Measurements from ENCODE around the gene TPP1. TPM values are rescaled to one million over a fixed set of nuclear protein-coding genes. Genes with fewer than 3 reads are reported as not detected.

The TPP1 gene
- total and polyA plus RNA-seq, 10 donors: 54.9 to 306 (median 212) TPM

DNA sequence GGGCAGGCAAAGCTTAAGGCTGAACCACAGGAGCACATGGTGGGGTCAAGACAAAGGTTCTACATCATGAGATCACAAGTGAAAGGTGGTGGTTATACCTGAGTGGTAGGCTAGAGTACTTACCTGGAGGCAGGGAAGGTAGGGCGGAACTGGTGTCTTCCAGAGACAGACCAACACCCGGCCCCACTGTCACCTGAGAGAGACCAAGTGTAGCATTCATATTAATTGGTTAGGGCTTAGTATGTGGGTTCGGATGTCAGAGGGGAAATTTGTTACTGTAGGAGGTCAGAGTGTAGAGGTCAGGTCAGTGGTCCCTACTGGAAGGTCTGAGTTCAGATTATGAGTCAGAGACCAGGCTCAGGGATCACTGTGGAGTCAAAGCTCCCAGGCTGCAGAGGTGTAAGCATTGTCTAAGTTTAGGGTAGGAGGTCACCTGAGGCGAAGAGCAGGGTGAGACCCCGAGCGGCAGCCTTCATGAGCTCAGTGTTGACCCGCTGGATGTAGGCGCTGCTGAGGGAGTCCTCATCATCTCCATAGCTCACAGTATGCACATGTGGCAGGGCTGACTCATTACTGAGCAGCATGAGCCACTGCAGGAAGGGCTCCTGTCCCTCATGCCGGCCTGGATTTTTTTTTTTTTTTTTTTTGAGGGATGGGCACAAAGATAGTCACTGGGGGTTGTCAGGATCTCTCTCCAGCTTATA, 3.2 kb downstream of the TPP1 start:
- peak; percentile 58 for DNase-seq
- Histone ChIP-seq H3K27me3 (replicated peaks in 1 of 7) (no peaks in the 10 kb centered on the region), H3K36me3 (peaks cover 0 to 44% (median 30%) of the 10 kb centered on the region in 6 donors), H3K27ac (peak overlapping the region in 2 of 8 donors; percentile 94 to 96), H3K4me3 (no peak overlapping the region), H3K9me3 (no peaks in the 10 kb centered on the region), H3K4me1 (peaks cover 34 to 88% (median 53%) of the 10 kb centered on the region in 6 donors)
- WGBS, 5 donors: 91 to 99% (median 95%) methylated on average over 9 of the region's 9 CpGs
- TF ChIP-seq, protein P1, sequence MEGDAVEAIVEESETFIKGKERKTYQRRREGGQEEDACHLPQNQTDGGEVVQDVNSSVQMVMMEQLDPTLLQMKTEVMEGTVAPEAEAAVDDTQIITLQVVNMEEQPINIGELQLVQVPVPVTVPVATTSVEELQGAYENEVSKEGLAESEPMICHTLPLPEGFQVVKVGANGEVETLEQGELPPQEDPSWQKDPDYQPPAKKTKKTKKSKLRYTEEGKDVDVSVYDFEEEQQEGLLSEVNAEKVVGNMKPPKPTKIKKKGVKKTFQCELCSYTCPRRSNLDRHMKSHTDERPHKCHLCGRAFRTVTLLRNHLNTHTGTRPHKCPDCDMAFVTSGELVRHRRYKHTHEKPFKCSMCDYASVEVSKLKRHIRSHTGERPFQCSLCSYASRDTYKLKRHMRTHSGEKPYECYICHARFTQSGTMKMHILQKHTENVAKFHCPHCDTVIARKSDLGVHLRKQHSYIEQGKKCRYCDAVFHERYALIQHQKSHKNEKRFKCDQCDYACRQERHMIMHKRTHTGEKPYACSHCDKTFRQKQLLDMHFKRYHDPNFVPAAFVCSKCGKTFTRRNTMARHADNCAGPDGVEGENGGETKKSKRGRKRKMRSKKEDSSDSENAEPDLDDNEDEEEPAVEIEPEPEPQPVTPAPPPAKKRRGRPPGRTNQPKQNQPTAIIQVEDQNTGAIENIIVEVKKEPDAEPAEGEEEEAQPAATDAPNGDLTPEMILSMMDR (IDR thresholded peaks at IDR 0.05 in 8 of 11, conservative IDR thresholded peaks at IDR 0.05 in 3 of 11): no peak
- TF ChIP-seq POLR2A (IDR thresholded peaks at IDR 0.05) (no peak), POLR2AphosphoS5 (IDR thresholded peaks at IDR 0.05) (no peak)
- intact Hi-C loops (cut with DNase I; ENCODE audit: low total_unique reads): no loop called here

DNA sequence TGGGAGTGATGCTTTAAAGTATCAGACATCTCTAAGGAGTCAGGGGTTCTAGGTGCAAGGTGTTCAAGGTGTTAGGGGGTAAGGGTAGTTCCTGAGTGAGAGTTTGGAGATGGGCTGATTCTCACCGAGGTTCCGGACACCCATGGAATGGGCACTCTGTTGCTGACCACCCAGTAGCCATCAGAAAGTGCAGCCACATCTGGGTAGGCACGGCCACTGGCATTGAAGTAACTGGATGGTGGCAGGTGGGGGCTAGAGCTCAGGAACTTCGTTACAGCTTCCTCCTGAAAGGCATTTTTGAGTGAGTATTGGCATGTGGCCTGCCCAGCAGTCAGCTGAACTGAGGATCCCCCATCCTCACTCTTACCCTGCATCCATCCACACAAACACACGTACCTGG, 4.2 kb downstream of the TPP1 start:
- 91 to 99% (median 96%) methylated on average over 5 of the region's 5 CpGs for WGBS, 5 donors
- TF ChIP-seq, protein P1 (IDR thresholded peaks at IDR 0.05 in 8 of 11, conservative IDR thresholded peaks at IDR 0.05 in 3 of 11): no peak
- TF ChIP-seq POLR2A (IDR thresholded peaks at IDR 0.05): no peak
- no peak for TF ChIP-seq POLR2AphosphoS5 (IDR thresholded peaks at IDR 0.05)
- Histone ChIP-seq H3K36me3 (peaks cover 5 to 53% (median 40%) of the 10 kb centered on the region in 6 donors), H3K27ac (peak overlapping the region in 2 of 8 donors; percentile 7 to 99), H3K27me3 (replicated peaks in 1 of 7) (no peaks in the 10 kb centered on the region), H3K4me3 (no peak overlapping the region), H3K9me3 (no peaks in the 10 kb centered on the region), H3K4me1 (peaks cover 40 to 88% (median 62%) of the 10 kb centered on the region in 6 donors)
- intact Hi-C loops (cut with DNase I; ENCODE audit: low total_unique reads): no loop called here
- no peak for DNase-seq

DNA sequence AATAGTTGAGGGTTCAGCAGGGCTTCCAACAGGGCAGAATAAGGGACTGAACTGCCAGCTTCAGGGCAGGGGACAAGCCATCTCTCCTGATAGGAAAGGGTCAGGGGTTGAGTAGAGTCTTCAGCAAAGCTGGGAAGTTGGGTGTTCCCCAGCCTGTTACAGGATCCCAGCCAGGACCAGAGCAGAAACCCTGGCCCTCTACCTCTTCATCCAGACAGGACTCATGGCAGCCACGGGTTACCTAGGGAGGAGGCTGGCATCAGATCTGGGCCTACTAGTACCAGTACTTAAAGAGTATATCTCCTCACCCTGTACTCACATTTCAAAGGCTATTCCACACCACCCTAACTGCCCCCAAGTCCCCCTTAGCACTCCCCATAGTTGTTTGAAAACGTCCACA, 4.8 kb downstream of the TPP1 start:
- intact Hi-C loops (cut with DNase I; ENCODE audit: low total_unique reads): no loop called here
- peaks cover 36 to 88% (median 62%) of the 10 kb centered on the region in 6 donors for H3K4me1 ChIP-seq

DNA sequence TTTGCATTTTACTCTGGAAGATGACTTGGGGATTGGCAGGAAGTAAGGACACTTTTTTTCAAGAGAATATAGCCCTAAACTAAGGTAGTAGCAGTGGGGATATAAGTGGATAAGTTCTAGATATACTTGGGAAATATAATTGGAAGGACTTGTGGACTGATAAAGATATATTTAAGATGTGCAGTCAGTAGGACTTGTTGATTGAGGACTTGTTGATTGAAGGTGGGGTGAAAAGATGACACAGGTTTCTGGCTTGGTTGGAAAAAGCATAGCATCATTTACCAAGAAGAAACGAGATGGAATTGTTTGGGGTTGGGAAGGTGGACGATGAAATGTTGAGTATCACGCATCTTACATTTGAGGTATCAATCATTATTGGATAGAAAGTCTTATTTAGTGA, 5.7 kb downstream of the TPP1 start:
- intact Hi-C loops (cut with DNase I; ENCODE audit: low total_unique reads): no loop called here
- H3K27ac ChIP-seq: peak overlapping the region; percentile 92 to 100 (median 98)
- H3K27me3 ChIP-seq (replicated peaks in 1 of 7): no peaks in the 10 kb centered on the region
- no peaks in the 10 kb centered on the region for H3K9me3 ChIP-seq
- WGBS, 5 donors: 92 to 97% (median 95%) methylated on average over 3 of the region's 3 CpGs
- peaks cover 9 to 69% (median 55%) of the 10 kb centered on the region in 6 donors for H3K36me3 ChIP-seq
- TF ChIP-seq POLR2A (IDR thresholded peaks at IDR 0.05) (no peak), POLR2AphosphoS5 (IDR thresholded peaks at IDR 0.05) (no peak)
- TF ChIP-seq, protein P1 (IDR thresholded peaks at IDR 0.05 in 8 of 11, conservative IDR thresholded peaks at IDR 0.05 in 3 of 11): no peak
- no peak for DNase-seq
- H3K4me1 ChIP-seq: peaks cover 35 to 94% (median 66%) of the 10 kb centered on the region in 6 donors
- peak overlapping the region in 1 of 8 donors; percentile 92 for H3K4me3 ChIP-seq

More for the DNA sequence above, 4.8 kb downstream of the TPP1 start:
- Histone ChIP-seq H3K36me3 (peaks cover 8 to 59% (median 46%) of the 10 kb centered on the region in 6 donors), H3K4me3 (no peak overlapping the region), H3K27me3 (replicated peaks in 1 of 7) (no peaks in the 10 kb centered on the region), H3K27ac (peak overlapping the region in 3 of 8 donors; percentile 17 to 99 (median 98)), H3K9me3 (no peaks in the 10 kb centered on the region)
- no peak for DNase-seq
- WGBS, 5 donors: 88 to 95% (median 93%) methylated on average over 2 of the region's 2 CpGs
- TF ChIP-seq, protein P1 (IDR thresholded peaks at IDR 0.05 in 8 of 11, conservative IDR thresholded peaks at IDR 0.05 in 3 of 11): no peak
- no peak for TF ChIP-seq POLR2AphosphoS5 (IDR thresholded peaks at IDR 0.05)
- no peak for TF ChIP-seq POLR2A (IDR thresholded peaks at IDR 0.05)
